ENCODE results near the gene EIF3A. TPM values are rescaled to one million over a fixed set of nuclear protein-coding genes. Genes with fewer than 3 reads are reported as not detected.

EIF3A gene
- polyA plus RNA-seq, 1 donor from 2014 or later, result 38.6 TPM

DNA sequence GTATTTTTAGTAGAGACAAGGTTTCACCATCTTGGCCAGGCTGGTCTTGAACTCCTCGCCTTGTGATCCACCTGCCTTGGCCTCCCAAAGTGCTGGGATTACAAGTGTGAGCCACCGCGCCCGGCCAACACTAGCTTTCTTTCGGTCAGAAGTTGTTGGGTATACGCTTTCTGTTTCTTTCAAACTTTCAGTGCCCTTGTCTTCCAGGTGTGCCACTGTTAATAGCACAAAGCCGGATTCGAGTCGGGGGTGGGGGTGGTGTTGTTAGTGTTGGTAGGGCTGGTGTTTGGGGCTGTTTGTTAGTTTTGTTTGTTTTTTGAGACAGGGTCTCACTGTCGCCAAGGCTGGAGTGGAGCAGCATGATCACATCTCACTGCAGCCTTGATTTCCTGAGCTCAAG lies 84.9 kb downstream of the EIF3A start:
- no peak overlapping the region for H3K27ac ChIP-seq (ENCODE audit: low read length)
- no peak overlapping the region for H3K4me3 ChIP-seq (ENCODE audit: low read length)
- H3K9me2 ChIP-seq (ENCODE audit: insufficient read depth, low read length), result no peaks in the 10 kb centered on the region
- no peak overlapping the region for H3K9ac ChIP-seq (ENCODE audit: low read length)
- H3F3A ChIP-seq (ENCODE audit: insufficient read depth, low read length, poor library complexity, severe bottlenecking), result no peaks in the 10 kb centered on the region
- no peaks in the 10 kb centered on the region for H4K20me1 ChIP-seq (ENCODE audit: insufficient read depth)
- TF ChIP-seq EZH2 (IDR thresholded peaks at IDR 0.05; ENCODE audit: borderline replicate concordance, insufficient read depth, low read length, poor library complexity, severe bottlenecking), result no peak
- no peak for TF ChIP-seq EP300 (conservative IDR thresholded peaks at IDR 0.05; ENCODE audit: poor library complexity, severe bottlenecking)
- no peak for TF ChIP-seq MXI1 (conservative IDR thresholded peaks at IDR 0.05; ENCODE audit: poor library complexity, severe bottlenecking)
- TF ChIP-seq, protein P1, sequence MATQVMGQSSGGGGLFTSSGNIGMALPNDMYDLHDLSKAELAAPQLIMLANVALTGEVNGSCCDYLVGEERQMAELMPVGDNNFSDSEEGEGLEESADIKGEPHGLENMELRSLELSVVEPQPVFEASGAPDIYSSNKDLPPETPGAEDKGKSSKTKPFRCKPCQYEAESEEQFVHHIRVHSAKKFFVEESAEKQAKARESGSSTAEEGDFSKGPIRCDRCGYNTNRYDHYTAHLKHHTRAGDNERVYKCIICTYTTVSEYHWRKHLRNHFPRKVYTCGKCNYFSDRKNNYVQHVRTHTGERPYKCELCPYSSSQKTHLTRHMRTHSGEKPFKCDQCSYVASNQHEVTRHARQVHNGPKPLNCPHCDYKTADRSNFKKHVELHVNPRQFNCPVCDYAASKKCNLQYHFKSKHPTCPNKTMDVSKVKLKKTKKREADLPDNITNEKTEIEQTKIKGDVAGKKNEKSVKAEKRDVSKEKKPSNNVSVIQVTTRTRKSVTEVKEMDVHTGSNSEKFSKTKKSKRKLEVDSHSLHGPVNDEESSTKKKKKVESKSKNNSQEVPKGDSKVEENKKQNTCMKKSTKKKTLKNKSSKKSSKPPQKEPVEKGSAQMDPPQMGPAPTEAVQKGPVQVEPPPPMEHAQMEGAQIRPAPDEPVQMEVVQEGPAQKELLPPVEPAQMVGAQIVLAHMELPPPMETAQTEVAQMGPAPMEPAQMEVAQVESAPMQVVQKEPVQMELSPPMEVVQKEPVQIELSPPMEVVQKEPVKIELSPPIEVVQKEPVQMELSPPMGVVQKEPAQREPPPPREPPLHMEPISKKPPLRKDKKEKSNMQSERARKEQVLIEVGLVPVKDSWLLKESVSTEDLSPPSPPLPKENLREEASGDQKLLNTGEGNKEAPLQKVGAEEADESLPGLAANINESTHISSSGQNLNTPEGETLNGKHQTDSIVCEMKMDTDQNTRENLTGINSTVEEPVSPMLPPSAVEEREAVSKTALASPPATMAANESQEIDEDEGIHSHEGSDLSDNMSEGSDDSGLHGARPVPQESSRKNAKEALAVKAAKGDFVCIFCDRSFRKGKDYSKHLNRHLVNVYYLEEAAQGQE (IDR thresholded peaks at IDR 0.05; ENCODE audit: borderline replicate concordance), result no peak
- no peak for TF ChIP-seq POLR2AphosphoS5 (IDR thresholded peaks at IDR 0.05)
- no peak for TF ChIP-seq SMC3 (conservative IDR thresholded peaks at IDR 0.05; ENCODE audit: poor library complexity)
- TF ChIP-seq, protein P2, sequence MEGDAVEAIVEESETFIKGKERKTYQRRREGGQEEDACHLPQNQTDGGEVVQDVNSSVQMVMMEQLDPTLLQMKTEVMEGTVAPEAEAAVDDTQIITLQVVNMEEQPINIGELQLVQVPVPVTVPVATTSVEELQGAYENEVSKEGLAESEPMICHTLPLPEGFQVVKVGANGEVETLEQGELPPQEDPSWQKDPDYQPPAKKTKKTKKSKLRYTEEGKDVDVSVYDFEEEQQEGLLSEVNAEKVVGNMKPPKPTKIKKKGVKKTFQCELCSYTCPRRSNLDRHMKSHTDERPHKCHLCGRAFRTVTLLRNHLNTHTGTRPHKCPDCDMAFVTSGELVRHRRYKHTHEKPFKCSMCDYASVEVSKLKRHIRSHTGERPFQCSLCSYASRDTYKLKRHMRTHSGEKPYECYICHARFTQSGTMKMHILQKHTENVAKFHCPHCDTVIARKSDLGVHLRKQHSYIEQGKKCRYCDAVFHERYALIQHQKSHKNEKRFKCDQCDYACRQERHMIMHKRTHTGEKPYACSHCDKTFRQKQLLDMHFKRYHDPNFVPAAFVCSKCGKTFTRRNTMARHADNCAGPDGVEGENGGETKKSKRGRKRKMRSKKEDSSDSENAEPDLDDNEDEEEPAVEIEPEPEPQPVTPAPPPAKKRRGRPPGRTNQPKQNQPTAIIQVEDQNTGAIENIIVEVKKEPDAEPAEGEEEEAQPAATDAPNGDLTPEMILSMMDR (IDR thresholded peaks at IDR 0.05; ENCODE audit: poor library complexity, severe bottlenecking), result no peak
- TF ChIP-seq RAD21 (conservative IDR thresholded peaks at IDR 0.05), result no peak
- no peak for TF ChIP-seq TAF1 (IDR thresholded peaks at IDR 0.05; ENCODE audit: low read depth)
- no peaks in the 10 kb centered on the region for H3K36me3 ChIP-seq (ENCODE audit: insufficient read depth, low read length)
- H3K4me2 ChIP-seq (ENCODE audit: low read length), result no peak overlapping the region
- no peaks in the 10 kb centered on the region for H3K9me3 ChIP-seq (ENCODE audit: low read length)
- no peak overlapping the region for H2AFZ ChIP-seq (ENCODE audit: low read depth, low read length)
- H3K79me2 ChIP-seq (replicated peaks; ENCODE audit: insufficient read depth, low read length), result no peaks in the 10 kb centered on the region
- H3K27me3 ChIP-seq (ENCODE audit: insufficient read depth, low read depth, low read length), result no peaks in the 10 kb centered on the region

DNA sequence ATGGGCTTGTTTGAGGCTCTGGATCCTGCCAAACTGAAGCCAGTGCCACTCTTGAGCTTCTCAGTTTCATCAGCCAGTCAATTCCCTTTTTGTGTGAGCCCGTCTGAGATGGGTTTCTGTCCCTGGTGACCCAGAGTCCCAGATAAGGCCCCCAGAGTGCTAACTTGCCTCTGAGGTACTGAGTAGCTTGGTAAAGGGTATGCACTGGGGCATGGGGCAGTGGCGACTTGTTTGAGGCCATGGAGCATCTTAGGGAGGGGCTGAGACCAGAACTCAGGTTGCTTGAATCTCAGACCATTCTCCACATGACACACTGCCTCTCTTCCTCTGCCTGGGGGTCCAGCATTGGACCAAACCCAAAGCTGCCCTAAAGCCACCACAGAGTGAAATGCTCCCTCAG lies 86.3 kb downstream of the EIF3A start:
- no peak overlapping the region for H3K4me3 ChIP-seq (ENCODE audit: low read length)
- H3K79me2 ChIP-seq (replicated peaks; ENCODE audit: insufficient read depth, low read length), result no peaks in the 10 kb centered on the region
- TF ChIP-seq, protein P2 (IDR thresholded peaks at IDR 0.05; ENCODE audit: poor library complexity, severe bottlenecking), result no peak
- TF ChIP-seq SMC3 (conservative IDR thresholded peaks at IDR 0.05; ENCODE audit: poor library complexity) (no peak), EP300 (conservative IDR thresholded peaks at IDR 0.05; ENCODE audit: poor library complexity, severe bottlenecking) (no peak), TAF1 (IDR thresholded peaks at IDR 0.05; ENCODE audit: low read depth) (no peak), POLR2AphosphoS5 (IDR thresholded peaks at IDR 0.05) (no peak)
- TF ChIP-seq, protein P1 (IDR thresholded peaks at IDR 0.05; ENCODE audit: borderline replicate concordance), result no peak
- H4K20me1 ChIP-seq (ENCODE audit: insufficient read depth), result no peaks in the 10 kb centered on the region
- no peaks in the 10 kb centered on the region for H3K36me3 ChIP-seq (ENCODE audit: insufficient read depth, low read length)
- H3K4me2 ChIP-seq (ENCODE audit: low read length), result no peak overlapping the region
- H3K27me3 ChIP-seq (ENCODE audit: insufficient read depth, low read depth, low read length), result no peaks in the 10 kb centered on the region
- H3F3A ChIP-seq (ENCODE audit: insufficient read depth, low read length, poor library complexity, severe bottlenecking), result no peaks in the 10 kb centered on the region
- no peak overlapping the region for H3K9ac ChIP-seq (ENCODE audit: low read length)
- H3K9me2 ChIP-seq (ENCODE audit: insufficient read depth, low read length), result no peaks in the 10 kb centered on the region
- H2AFZ ChIP-seq (ENCODE audit: low read depth, low read length), result no peak overlapping the region
- H3K9me3 ChIP-seq (ENCODE audit: low read length), result no peaks in the 10 kb centered on the region
- no peak overlapping the region for H3K27ac ChIP-seq (ENCODE audit: low read length)
